ENCODE data around the gene SPEG. TPM values are rescaled to one million over a fixed set of nuclear protein-coding genes. Genes with fewer than 3 reads are reported as not detected.

Gene SPEG
- total and polyA plus RNA-seq, 2 of the 8 experiments (the other 6 are each of a cell fraction or from before 2014, with no cell fraction given): 19.9 to 32.0 TPM

GRCh38 chr2:219418155-219419011 is 16.3 kb upstream of the SPEG start, which contains the start of gene DES:
Gene DES (plus strand): TSS chr2:219418377. CDS start chr2:219418463, 86 bp downstream.
- peak within 1 kb of the TSS; percentile 32 for H4K5ac ChIP-seq (ENCODE audit: insufficient read length, low read depth, low read length)
- H2AK5ac ChIP-seq (ENCODE audit: low read depth, low read length): no peak within 1 kb of the TSS
- H3K27me3 ChIP-seq (replicated peaks in 1 of 4; ENCODE audit: control insufficient read depth in 3 of 4, extremely low read depth in 1 of 4, insufficient read depth in 3 of 4, low read length in 3 of 4): peaks cover 15 to 36% (median 29%) of the 10 kb centered on the region in 4 experiments
- H3K4me1 ChIP-seq (replicated peaks in 1 of 4; ENCODE audit: control insufficient read depth in 3 of 4, insufficient read depth in 4 of 4, low read length in 3 of 4): peaks cover 8 to 26% (median 15%) of the 10 kb centered on the region in 4 experiments
- no peak for DNase-seq (ENCODE audit: low read depth in 1 of 2, low spot score in 2 of 2)
- no peaks in the 10 kb centered on the region for H3K79me1 ChIP-seq (ENCODE audit: low read depth, low read length)
- H3K56ac ChIP-seq (replicated peaks; ENCODE audit: insufficient read length, low read depth, low read length): no peak within 1 kb of the TSS
- H4K8ac ChIP-seq (ENCODE audit: extremely low read depth, insufficient read depth, low read length): peak within 1 kb of the TSS; percentile 63
- H3K4ac ChIP-seq (replicated peaks; ENCODE audit: insufficient read length, low read depth, low read length): no peak within 1 kb of the TSS
- H3K14ac ChIP-seq (ENCODE audit: insufficient read length): no peak within 1 kb of the TSS
- H2BK120ac ChIP-seq (replicated peaks; ENCODE audit: low read depth, low read length): peak within 1 kb of the TSS; percentile 61
- 18% methylated on average over 74 of the region's 98 CpGs; no CpG with 5 or more reads in 1 of the 2 experiments for WGBS, 2 experiments (ENCODE audit: extremely low coverage in 1 of 2, insufficient coverage in 1 of 2, insufficient read length in 1 of 2, insufficient replicate concordance in 2 of 2, low coverage in 1 of 2, low lambda C conversion rate in 2 of 2, missing lambda C conversion rate in 1 of 2)
- no peaks in the 10 kb centered on the region for H3K36me3 ChIP-seq (ENCODE audit: control insufficient read depth in 2 of 4, insufficient read depth in 4 of 4, low read length in 3 of 4)
- no peak for FAIRE-seq
- ChIA-PET POLR2A (ENCODE audit: partially characterized antibody) (interaction anchor here (1.0 to 4.6 kb wide), 3 partner anchors 14 to 77 kb away, joined by 3 to 17 read pairs (median 8); no protein-coding TSS in a partner anchor), CTCF (ENCODE audit: partially characterized antibody) (interaction anchor here (1.0 to 88.6 kb wide), 8 partner anchors 8 to 71 kb away, joined by 3 to 7248 read pairs (median 9); partner anchors contain the start of genes ASIC4, CHPF, GMPPA and SPEG)
- peak within 1 kb of the TSS; percentile 93 for H3K18ac ChIP-seq (ENCODE audit: extremely low read depth, low read length)
- peaks cover 0 to 2% of the 10 kb centered on the region in 2 experiments for H4K20me1 ChIP-seq (replicated peaks in 1 of 2; ENCODE audit: control insufficient read depth in 1 of 2, insufficient read depth in 2 of 2, low read length in 2 of 2)
- no peak within 1 kb of the TSS for H3K9ac ChIP-seq (replicated peaks in 1 of 4; ENCODE audit: extremely low read depth in 1 of 4, low read depth in 3 of 4, low read length in 3 of 4)
- H3K27ac ChIP-seq (ENCODE audit: low read depth, low read length): no peak within 1 kb of the TSS
- H4K91ac ChIP-seq (replicated peaks; ENCODE audit: insufficient read length, low read length): peak within 1 kb of the TSS; percentile 38
- H2BK5ac ChIP-seq (ENCODE audit: low read depth, low read length): peak within 1 kb of the TSS; percentile 60; the same call in 1 of the 2 replicates
- peak within 1 kb of the TSS; percentile 80; the same call in 1 of the 2 replicates for H2BK20ac ChIP-seq (ENCODE audit: low read length)
- H3K23ac ChIP-seq (ENCODE audit: insufficient read length): no peak within 1 kb of the TSS
- peak within 1 kb of the TSS in 2 of 4 experiments; percentile 2 to 51; a peak in 3 of 8 replicates for H3K4me3 ChIP-seq (ENCODE audit: extremely low read depth in 1 of 4, insufficient read depth in 2 of 4, low read depth in 3 of 4, low read length in 4 of 4)
- H2BK15ac ChIP-seq (ENCODE audit: low read length): peak within 1 kb of the TSS; percentile 92; the same call in 1 of the 2 replicates
- no peaks in the 10 kb centered on the region for H3K79me2 ChIP-seq (ENCODE audit: control insufficient read depth in 1 of 2, insufficient read depth in 2 of 2, low read length in 2 of 2)
- H3K4me2 ChIP-seq (ENCODE audit: insufficient read depth in 1 of 2, low read depth in 2 of 2, low read length in 2 of 2): peak within 1 kb of the TSS; percentile 12 to 64; a peak in 3 of 4 replicates
- peak within 1 kb of the TSS; percentile 87; the same call in 1 of the 2 replicates for H2BK12ac ChIP-seq (ENCODE audit: low read depth, low read length)
- H3K23me2 ChIP-seq (ENCODE audit: low read depth, low read length): peaks cover 2% of the 10 kb centered on the region
- H2AFZ ChIP-seq (ENCODE audit: low read length): peak within 1 kb of the TSS; percentile 36; the same call in 1 of the 2 replicates
- no peaks in the 10 kb centered on the region for H3K9me3 ChIP-seq (ENCODE audit: insufficient read depth in 2 of 2, low read depth in 1 of 2, low read length in 1 of 2)
- TF ChIP-seq RNF2 (IDR thresholded peaks at IDR 0.05; ENCODE audit: borderline replicate concordance, low read depth, low read length, missing control alignments, poor library complexity, severe bottlenecking) (peak; percentile 47), MAX (IDR thresholded peaks at IDR 0.05) (peak; percentile 93), EZH2 (IDR thresholded peaks at IDR 0.05; ENCODE audit: low read depth, low read length, severe bottlenecking) (peak; percentile 68), ATF3 (IDR thresholded peaks at IDR 0.05; ENCODE audit: insufficient read depth, low read depth, low read length) (no peak), NRF1 (IDR thresholded peaks at IDR 0.05; ENCODE audit: low read depth, low read length) (no peak), POLR2A (IDR thresholded peaks at IDR 0.05; ENCODE audit: control extremely low read depth in 1 of 2, low read depth in 2 of 2, low read length in 2 of 2) (no peak), RBBP5 (IDR thresholded peaks at IDR 0.05; ENCODE audit: borderline replicate concordance, low read depth, low read length) (no peak; the same call in 1 of the 2 replicates), SP2 (IDR thresholded peaks at IDR 0.05; ENCODE audit: low read length) (no peak), POLR2AphosphoS5 (IDR thresholded peaks at IDR 0.05; ENCODE audit: low read depth, low read length) (no peak)
